Measurements from ENCODE around the gene TSFM. TPM values are rescaled to one million over a fixed set of nuclear protein-coding genes. Genes with fewer than 3 reads are reported as not detected.
A peak's percentile ranks its signal among the peaks of the same experiment; 100 is the strongest.

The TSFM gene
- total and polyA plus RNA-seq, 2 donors, result 15.9 to 36.3 TPM

DNA sequence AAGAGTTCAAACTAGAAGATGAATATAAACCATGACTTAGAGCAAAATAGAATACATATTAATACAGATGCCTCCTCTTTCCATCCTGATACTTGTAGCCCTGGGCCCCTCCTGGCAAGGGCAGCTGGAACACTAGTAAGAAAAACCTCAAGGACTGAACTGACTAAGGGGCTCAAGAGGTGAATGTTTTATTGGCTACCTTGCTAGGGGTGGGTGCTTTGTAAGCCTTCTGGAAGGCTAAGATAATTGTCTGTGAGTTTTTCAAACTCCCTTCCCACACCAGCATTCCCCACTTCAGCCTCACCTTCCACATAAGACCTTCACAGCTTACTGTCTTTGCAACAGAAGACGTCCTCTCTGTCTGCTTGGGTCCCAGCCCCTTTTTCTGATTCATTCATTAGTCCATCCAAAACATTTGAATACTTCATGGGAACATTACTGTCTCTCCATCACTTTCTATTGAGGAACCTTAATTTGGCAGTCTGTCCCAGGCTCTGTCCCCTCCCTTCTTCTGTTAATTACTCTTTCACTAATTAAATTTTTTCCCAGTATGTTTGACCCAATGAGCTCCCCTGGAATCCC, 28.7 kb upstream of the TSFM start:
- H3K27ac ChIP-seq (ENCODE audit: low read depth), result no peak overlapping the region
- no peaks in the 10 kb centered on the region for H3K4me1 ChIP-seq (ENCODE audit: insufficient read depth)
- no peak overlapping the region for H3K4me3 ChIP-seq (ENCODE audit: low read depth, low read length)
- no peaks in the 10 kb centered on the region for H3K36me3 ChIP-seq (ENCODE audit: insufficient read depth)
- no peak for DNase-seq (ENCODE audit: extremely low spot score)
- 16% methylated on average over 1 of the region's 1 CpG for WGBS

GRCh38 chr12:57754411-57755193, 28.0 kb upstream of the TSFM start, which contains the start of gene MARCHF9:
Gene MARCHF9 (plus strand): TSS chr12:57755103. CDS start chr12:57755529, 426 bp downstream.
- no peaks in the 10 kb centered on the region for H3K4me1 ChIP-seq (ENCODE audit: insufficient read depth)
- DNase-seq (ENCODE audit: extremely low spot score), result no peak
- WGBS, result 1% methylated on average over 41 of the region's 41 CpGs
- no peaks in the 10 kb centered on the region for H3K36me3 ChIP-seq (ENCODE audit: insufficient read depth)
- peak within 1 kb of the TSS; percentile 85 for H3K4me3 ChIP-seq (ENCODE audit: low read depth, low read length)
- peak within 1 kb of the TSS; percentile 48 for H3K27ac ChIP-seq (ENCODE audit: low read depth)

DNA sequence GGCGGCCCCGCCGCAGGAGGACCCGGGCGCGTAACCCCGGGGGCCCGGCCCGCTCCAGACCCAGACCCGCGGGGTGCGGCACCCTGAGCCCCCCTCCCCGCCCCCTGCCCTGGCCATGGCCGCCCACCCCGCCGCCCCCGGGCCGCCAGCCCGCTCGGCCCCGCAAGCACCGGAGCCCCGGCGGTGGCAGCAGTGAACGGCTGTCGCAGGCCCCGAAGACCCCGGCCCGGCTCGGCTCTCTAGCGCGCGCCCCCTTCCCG, 27.5 kb upstream of the TSFM start:
- Histone ChIP-seq H3K4me3 (ENCODE audit: low read depth, low read length) (peak overlapping the region; percentile 85), H3K27ac (ENCODE audit: low read depth) (peak overlapping the region; percentile 48), H3K36me3 (ENCODE audit: insufficient read depth) (no peaks in the 10 kb centered on the region), H3K4me1 (ENCODE audit: insufficient read depth) (no peaks in the 10 kb centered on the region)
- no peak for DNase-seq (ENCODE audit: extremely low spot score)
- 0% methylated on average over 33 of the region's 34 CpGs for WGBS

DNA sequence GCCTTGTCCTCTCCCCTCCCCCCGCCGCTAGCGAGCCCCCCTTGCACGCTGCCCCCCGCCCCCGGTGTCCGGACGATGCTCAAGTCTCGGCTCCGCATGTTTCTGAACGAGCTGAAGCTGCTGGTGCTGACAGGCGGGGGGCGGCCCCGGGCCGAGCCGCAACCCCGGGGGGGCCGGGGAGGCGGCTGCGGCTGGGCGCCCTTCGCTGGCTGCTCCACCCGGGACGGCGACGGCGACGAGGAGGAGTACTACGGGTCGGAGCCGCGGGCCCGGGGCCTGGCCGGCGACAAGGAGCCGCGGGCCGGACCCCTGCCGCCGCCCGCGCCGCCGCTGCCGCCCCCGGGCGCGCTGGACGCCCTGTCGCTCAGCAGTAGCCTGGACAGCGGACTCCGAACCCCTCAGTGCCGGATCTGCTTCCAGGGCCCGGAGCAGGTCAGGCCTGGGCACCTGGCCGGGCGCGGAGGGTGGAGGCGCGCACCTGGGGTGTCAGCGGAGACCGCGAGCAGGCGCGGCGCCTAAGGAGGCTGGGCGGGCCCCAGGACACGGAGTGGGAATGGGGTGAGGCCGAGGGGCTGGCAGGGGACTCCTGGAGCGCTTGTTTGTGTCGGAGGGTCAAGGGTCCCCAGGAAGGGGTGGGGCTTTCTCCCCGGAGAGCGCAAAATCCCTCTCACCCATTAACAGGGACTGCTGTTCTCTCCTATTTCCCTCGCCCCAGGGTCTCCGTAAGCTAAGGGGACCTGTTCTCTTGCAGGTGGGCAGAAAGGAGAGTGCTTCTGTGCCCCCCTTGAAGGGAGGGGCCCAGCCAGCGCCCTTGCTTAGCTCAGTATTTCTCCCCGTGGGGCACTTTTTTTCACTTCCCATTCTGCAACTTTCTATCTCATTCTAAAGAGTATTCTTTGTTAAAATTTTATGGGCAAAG, 26.9 kb upstream of the TSFM start:
- 2% methylated on average over 76 of the region's 76 CpGs for WGBS
- Histone ChIP-seq H3K4me3 (ENCODE audit: low read depth, low read length) (peak overlapping the region; percentile 85), H3K27ac (ENCODE audit: low read depth) (no peak overlapping the region), H3K4me1 (ENCODE audit: insufficient read depth) (no peaks in the 10 kb centered on the region), H3K36me3 (ENCODE audit: insufficient read depth) (no peaks in the 10 kb centered on the region)
- no peak for DNase-seq (ENCODE audit: extremely low spot score)

- Histone ChIP-seq H3K4me3 (ENCODE audit: low read depth, low read length) (no peak overlapping the region), H3K36me3 (ENCODE audit: insufficient read depth) (no peaks in the 10 kb centered on the region), H3K4me1 (ENCODE audit: insufficient read depth) (no peaks in the 10 kb centered on the region), H3K27ac (ENCODE audit: low read depth) (no peak overlapping the region)
- DNase-seq (ENCODE audit: extremely low spot score), result no peak
- WGBS, result 52% methylated on average over 22 of the region's 22 CpGs
These were observed 25.9 kb upstream of the TSFM start for GRCh38 chr12:57756406-57757341.

DNA sequence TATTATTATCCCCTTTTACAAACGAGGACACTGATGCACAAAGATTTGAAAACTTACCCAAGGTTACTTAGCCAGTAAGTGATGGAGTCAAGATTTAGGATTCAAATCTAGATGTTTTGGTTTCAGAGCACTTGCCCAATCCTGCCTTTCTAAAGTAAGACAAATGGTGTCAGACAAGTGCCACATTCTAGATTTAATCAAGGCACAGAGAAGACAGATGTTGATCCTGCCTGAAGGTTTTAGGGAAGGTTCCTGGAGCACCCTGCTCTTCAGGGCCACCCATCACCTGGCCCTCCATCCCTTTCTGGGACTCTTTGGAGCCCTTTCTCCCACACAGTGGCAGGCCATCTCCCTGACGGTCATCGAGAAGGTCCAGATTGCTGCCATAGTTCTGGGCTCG, 24.8 kb upstream of the TSFM start:
- WGBS, result 92% methylated on average over 4 of the region's 4 CpGs
- Histone ChIP-seq H3K36me3 (ENCODE audit: insufficient read depth) (no peaks in the 10 kb centered on the region), H3K4me1 (ENCODE audit: insufficient read depth) (no peaks in the 10 kb centered on the region)

DNA sequence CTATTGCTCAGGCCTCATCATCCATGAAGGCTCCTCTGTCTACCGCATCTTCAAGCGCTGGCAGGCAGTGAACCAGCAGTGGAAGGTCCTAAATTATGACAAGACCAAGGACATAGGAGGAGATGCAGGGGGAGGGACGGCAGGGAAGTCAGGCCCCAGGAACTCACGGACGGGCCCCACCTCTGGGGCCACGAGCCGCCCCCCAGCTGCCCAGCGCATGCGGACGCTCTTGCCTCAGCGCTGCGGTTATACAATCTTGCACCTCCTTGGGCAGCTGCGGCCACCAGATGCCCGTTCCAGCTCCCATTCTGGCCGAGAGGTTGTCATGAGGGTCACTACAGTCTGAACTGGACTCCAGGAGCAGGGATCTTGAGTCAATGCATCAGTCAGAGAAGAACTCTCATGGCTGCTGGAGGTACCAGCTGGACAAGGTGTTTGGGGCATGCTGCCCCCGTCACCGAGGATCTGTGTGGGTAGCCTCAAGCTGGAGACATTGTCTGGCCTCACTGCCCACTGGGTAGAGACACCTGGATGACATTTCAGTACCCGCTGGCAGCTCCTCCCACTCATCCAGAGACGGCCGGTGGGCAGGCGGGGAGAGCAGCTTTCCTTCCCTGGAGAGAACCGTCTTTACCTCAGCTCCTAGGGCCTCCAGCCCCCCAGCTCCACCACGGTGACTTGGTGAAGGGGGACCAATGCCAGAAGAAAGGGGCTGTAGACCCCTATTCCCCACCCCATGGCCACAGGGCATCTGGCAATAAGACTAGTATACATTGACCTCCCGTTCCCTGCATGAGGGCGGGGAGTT, 23.8 kb upstream of the TSFM start:
- DNase-seq (ENCODE audit: extremely low spot score), result no peak
- Histone ChIP-seq H3K4me1 (ENCODE audit: insufficient read depth) (no peaks in the 10 kb centered on the region), H3K27ac (ENCODE audit: low read depth) (no peak overlapping the region), H3K4me3 (ENCODE audit: low read depth, low read length) (no peak overlapping the region), H3K36me3 (ENCODE audit: insufficient read depth) (no peaks in the 10 kb centered on the region)
- 91% methylated on average over 25 of the region's 25 CpGs for WGBS

More for the DNA sequence above, 24.8 kb upstream of the TSFM start:
- Histone ChIP-seq H3K4me3 (ENCODE audit: low read depth, low read length) (no peak overlapping the region), H3K27ac (ENCODE audit: low read depth) (no peak overlapping the region)
- no peak for DNase-seq (ENCODE audit: extremely low spot score)

DNA sequence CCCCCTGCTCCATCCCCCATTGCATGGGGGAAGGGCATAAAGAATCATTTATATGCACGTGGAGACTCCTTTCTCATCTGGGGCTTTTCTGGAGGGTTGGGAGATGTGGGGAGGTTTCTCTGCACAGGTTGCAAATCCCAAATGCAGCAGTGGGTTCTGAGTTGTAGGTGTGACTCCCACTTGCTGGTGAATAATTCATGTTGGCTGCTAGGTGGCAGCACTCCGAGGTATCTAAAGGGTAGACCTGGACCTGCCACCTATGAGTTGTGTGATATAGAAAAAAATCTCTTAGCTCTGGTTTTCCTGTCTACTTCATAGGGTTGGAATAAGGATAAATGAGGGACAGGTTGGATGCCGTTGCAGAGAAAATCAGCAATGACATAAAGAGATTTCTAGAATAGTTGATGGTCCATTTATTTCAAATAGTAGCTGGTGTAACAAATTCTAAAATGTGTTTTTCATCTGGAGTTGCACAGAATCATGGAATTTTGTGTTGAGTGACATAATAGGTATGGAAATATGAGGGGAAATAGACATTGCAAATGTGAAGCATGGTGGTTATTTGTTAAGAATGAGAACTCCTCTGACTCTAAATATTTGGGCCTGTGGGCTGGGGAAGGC, 23.1 kb upstream of the TSFM start:
- Histone ChIP-seq H3K4me3 (ENCODE audit: low read depth, low read length) (no peak overlapping the region), H3K27ac (ENCODE audit: low read depth) (no peak overlapping the region), H3K4me1 (ENCODE audit: insufficient read depth) (no peaks in the 10 kb centered on the region), H3K36me3 (ENCODE audit: insufficient read depth) (no peaks in the 10 kb centered on the region)
- 39% methylated on average over 3 of the region's 3 CpGs for WGBS
- DNase-seq (ENCODE audit: extremely low spot score), result no peak

GRCh38 chr12:57760347-57760982, 22.1 kb upstream of the TSFM start:
- no peaks in the 10 kb centered on the region for H3K4me1 ChIP-seq (ENCODE audit: insufficient read depth)
- H3K27ac ChIP-seq (ENCODE audit: low read depth), result no peak overlapping the region
- H3K4me3 ChIP-seq (ENCODE audit: low read depth, low read length), result no peak overlapping the region
- H3K36me3 ChIP-seq (ENCODE audit: insufficient read depth), result no peaks in the 10 kb centered on the region
- 90% methylated on average over 3 of the region's 3 CpGs for WGBS
- DNase-seq (ENCODE audit: extremely low spot score), result no peak

- Histone ChIP-seq H3K27ac (ENCODE audit: low read depth) (no peak overlapping the region), H3K36me3 (ENCODE audit: insufficient read depth) (no peaks in the 10 kb centered on the region), H3K4me3 (ENCODE audit: low read depth, low read length) (no peak overlapping the region), H3K4me1 (ENCODE audit: insufficient read depth) (no peaks in the 10 kb centered on the region)
- 91% methylated on average over 4 of the region's 4 CpGs for WGBS
- DNase-seq (ENCODE audit: extremely low spot score), result no peak
These were observed 21.1 kb upstream of the TSFM start for GRCh38 chr12:57761391-57761998.

- H3K4me1 ChIP-seq (ENCODE audit: insufficient read depth), result no peaks in the 10 kb centered on the region
- no peaks in the 10 kb centered on the region for H3K36me3 ChIP-seq (ENCODE audit: insufficient read depth)
- 89% methylated on average over 2 of the region's 2 CpGs for WGBS
- H3K27ac ChIP-seq (ENCODE audit: low read depth), result no peak overlapping the region
- no peak for DNase-seq (ENCODE audit: extremely low spot score)
- H3K4me3 ChIP-seq (ENCODE audit: low read depth, low read length), result no peak overlapping the region
These were observed 20.1 kb upstream of the TSFM start for GRCh38 chr12:57762463-57762862.
